ENCODE measurements around the gene PROCR.

The PROCR gene

GRCh38 chr20:35134472-35134871 lies 37.4 kb upstream of the PROCR start:
- Histone ChIP-seq H3K4me1 (ENCODE audit: low read length) (no peaks in the 10 kb centered on the region), H3K79me2 (ENCODE audit: low read length) (no peaks in the 10 kb centered on the region), H3K27me3 (replicated peaks; ENCODE audit: insufficient read depth, low read length) (no peaks in the 10 kb centered on the region), H3K9ac (ENCODE audit: low read length) (no peak overlapping the region), H3K4me3 (ENCODE audit: low read length) (no peak overlapping the region), H3K4me2 (ENCODE audit: low read depth, low read length) (no peak overlapping the region), H4K20me1 (ENCODE audit: insufficient read depth, low read length) (no peaks in the 10 kb centered on the region), H3F3A (ENCODE audit: insufficient read depth, low read length) (no peaks in the 10 kb centered on the region), H3K36me3 (replicated peaks; ENCODE audit: insufficient read depth, low read length) (no peaks in the 10 kb centered on the region), H3K9me3 (replicated peaks; ENCODE audit: insufficient read depth, low read length) (no peaks in the 10 kb centered on the region), H3K9me2 (replicated peaks; ENCODE audit: insufficient read depth, low read length) (no peaks in the 10 kb centered on the region), H2AFZ (ENCODE audit: low read length) (no peak overlapping the region), H3K27ac (ENCODE audit: low read length) (no peak overlapping the region)
- TF ChIP-seq, protein P1, sequence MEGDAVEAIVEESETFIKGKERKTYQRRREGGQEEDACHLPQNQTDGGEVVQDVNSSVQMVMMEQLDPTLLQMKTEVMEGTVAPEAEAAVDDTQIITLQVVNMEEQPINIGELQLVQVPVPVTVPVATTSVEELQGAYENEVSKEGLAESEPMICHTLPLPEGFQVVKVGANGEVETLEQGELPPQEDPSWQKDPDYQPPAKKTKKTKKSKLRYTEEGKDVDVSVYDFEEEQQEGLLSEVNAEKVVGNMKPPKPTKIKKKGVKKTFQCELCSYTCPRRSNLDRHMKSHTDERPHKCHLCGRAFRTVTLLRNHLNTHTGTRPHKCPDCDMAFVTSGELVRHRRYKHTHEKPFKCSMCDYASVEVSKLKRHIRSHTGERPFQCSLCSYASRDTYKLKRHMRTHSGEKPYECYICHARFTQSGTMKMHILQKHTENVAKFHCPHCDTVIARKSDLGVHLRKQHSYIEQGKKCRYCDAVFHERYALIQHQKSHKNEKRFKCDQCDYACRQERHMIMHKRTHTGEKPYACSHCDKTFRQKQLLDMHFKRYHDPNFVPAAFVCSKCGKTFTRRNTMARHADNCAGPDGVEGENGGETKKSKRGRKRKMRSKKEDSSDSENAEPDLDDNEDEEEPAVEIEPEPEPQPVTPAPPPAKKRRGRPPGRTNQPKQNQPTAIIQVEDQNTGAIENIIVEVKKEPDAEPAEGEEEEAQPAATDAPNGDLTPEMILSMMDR (IDR thresholded peaks at IDR 0.05; ENCODE audit: low read length): no peak
- TF ChIP-seq EZH2phosphoT487 (IDR thresholded peaks at IDR 0.05; ENCODE audit: low read length) (no peak), EZH2 (optimal IDR thresholded peaks at IDR 0.05; ENCODE audit: low read depth, low read length) (no peak)
- no peak for DNase-seq

DNA sequence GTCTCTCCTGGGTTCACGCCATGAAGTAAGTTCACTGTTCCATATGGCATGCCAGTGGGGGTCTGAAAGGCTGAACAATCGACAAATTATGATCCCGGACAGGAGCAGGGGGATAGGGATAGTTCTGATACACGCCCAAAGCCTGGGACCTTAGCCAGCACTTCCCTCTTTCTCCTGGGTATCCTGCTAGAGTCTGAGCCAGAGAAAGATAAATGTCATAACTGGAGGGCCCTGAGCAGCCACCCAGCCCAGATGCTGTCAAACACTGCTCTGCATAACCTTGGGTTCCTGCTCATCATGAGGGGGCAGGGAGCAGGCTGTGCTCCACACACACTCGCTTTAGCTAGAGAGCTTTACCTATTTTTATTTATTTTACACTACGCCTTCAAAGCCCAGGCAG lies 37.0 kb upstream of the PROCR start:
- Histone ChIP-seq H3K9ac (ENCODE audit: low read length) (no peak overlapping the region), H2AFZ (ENCODE audit: low read length) (no peak overlapping the region), H3K4me3 (ENCODE audit: low read length) (no peak overlapping the region), H3K9me2 (replicated peaks; ENCODE audit: insufficient read depth, low read length) (no peaks in the 10 kb centered on the region), H3K9me3 (replicated peaks; ENCODE audit: insufficient read depth, low read length) (no peaks in the 10 kb centered on the region), H3K27me3 (replicated peaks; ENCODE audit: insufficient read depth, low read length) (no peaks in the 10 kb centered on the region), H3K79me2 (ENCODE audit: low read length) (no peaks in the 10 kb centered on the region), H3K36me3 (replicated peaks; ENCODE audit: insufficient read depth, low read length) (no peaks in the 10 kb centered on the region), H4K20me1 (ENCODE audit: insufficient read depth, low read length) (no peaks in the 10 kb centered on the region), H3K4me2 (ENCODE audit: low read depth, low read length) (no peak overlapping the region), H3K27ac (ENCODE audit: low read length) (no peak overlapping the region), H3K4me1 (ENCODE audit: low read length) (no peaks in the 10 kb centered on the region), H3F3A (ENCODE audit: insufficient read depth, low read length) (no peaks in the 10 kb centered on the region)
- DNase-seq: no peak
- TF ChIP-seq, protein P1 (IDR thresholded peaks at IDR 0.05; ENCODE audit: low read length): no peak

DNA sequence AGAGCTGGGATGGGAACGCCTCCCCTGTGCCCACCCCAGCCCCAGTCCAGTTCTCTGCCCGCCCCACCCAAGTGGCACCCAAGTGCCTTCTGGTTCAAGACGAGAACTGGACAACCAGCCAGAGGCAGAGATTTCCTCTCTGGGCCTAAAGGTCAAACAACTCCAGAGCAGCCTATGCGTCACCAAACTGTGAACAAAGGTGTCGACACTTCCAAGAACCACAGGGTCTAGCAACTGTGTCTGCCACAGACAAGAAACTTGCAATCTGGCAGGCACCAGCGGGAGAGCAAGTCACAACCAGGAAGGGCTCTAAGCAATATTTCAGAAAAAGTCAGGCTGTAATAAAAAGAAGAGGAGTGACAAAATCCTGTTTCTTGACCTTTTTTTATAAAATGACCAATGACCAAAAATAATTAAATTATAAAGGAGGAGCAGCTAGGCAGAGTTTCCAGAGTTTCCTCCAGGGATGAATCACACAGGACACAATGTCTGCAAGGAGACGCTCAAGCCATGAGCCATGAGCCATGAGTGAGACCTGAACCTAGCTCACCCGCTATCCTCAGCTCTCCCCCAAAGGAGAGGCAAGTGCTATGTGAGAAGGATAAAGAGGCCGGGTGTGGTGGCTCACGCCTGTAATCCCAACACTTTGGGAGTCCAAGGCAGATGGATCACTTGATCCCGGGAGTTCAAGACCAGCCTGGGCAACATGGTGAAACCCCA lies 35.8 kb upstream of the PROCR start:
- TF ChIP-seq EZH2phosphoT487 (IDR thresholded peaks at IDR 0.05; ENCODE audit: low read length) (no peak), EZH2 (optimal IDR thresholded peaks at IDR 0.05; ENCODE audit: low read depth, low read length) (no peak)
- TF ChIP-seq, protein P1 (IDR thresholded peaks at IDR 0.05; ENCODE audit: low read length): no peak
- Histone ChIP-seq H3K9me2 (replicated peaks; ENCODE audit: insufficient read depth, low read length) (no peaks in the 10 kb centered on the region), H3K4me3 (ENCODE audit: low read length) (no peak overlapping the region), H3K4me2 (ENCODE audit: low read depth, low read length) (no peak overlapping the region), H3F3A (ENCODE audit: insufficient read depth, low read length) (no peaks in the 10 kb centered on the region), H3K4me1 (ENCODE audit: low read length) (no peaks in the 10 kb centered on the region), H3K27me3 (replicated peaks; ENCODE audit: insufficient read depth, low read length) (no peaks in the 10 kb centered on the region), H3K79me2 (ENCODE audit: low read length) (no peaks in the 10 kb centered on the region), H2AFZ (ENCODE audit: low read length) (no peak overlapping the region), H3K36me3 (replicated peaks; ENCODE audit: insufficient read depth, low read length) (no peaks in the 10 kb centered on the region), H3K9ac (ENCODE audit: low read length) (no peak overlapping the region), H3K9me3 (replicated peaks; ENCODE audit: insufficient read depth, low read length) (no peaks in the 10 kb centered on the region), H4K20me1 (ENCODE audit: insufficient read depth, low read length) (no peaks in the 10 kb centered on the region), H3K27ac (ENCODE audit: low read length) (no peak overlapping the region)
- DNase-seq: no peak

Measured in MM.1S (cell line).